SU-DHL-6 (cell line): Measurements from ENCODE around the gene HS6ST1.

Experiments
- H2AFZ ChIP-seq: fragments of 200-600 bp; sonication (generic); 2 replicates; pipeline ENCODE4 v1.6.1; 2014; ENCODE audit warnings: low read depth, mild to moderate bottlenecking, moderate library complexity, mixed read lengths, antibody characterized with exemption, low read length; ENCODE audit not compliant: severe bottlenecking
- H3F3A ChIP-seq: fragments of 200-600 bp; shearing (Covaris generic); 2 replicates; pipeline ENCODE4 v1.6.0; 2016; ENCODE audit warnings: antibody characterized with exemption, mild to moderate bottlenecking; ENCODE audit not compliant: insufficient read depth
- H3K27ac ChIP-seq: fragments of 200-600 bp; sonication (generic); 2 replicates; pipeline ENCODE4 v1.5.1; 2016; ENCODE audit warnings: low read depth, mild to moderate bottlenecking, low read length, moderate library complexity, mixed read lengths
- H3K27me3 ChIP-seq: fragments of 200-600 bp; sonication (generic), shearing (Covaris generic); 2 replicates; pipeline ENCODE4 v1.6.0; 2014; ENCODE audit warnings: mild to moderate bottlenecking, low read length
- H3K36me3 ChIP-seq: fragments of 200-600 bp; sonication (generic); 2 replicates; pipeline ENCODE4 v1.6.1; 2014; ENCODE audit warnings: mild to moderate bottlenecking, low read length, mixed read lengths
- H3K4me2 ChIP-seq: fragments of 300-600, 200-600 bp; shearing (Covaris generic), sonication (generic); 2 replicates; pipeline ENCODE4 v1.6.0; 2014; ENCODE audit warnings: low read length, low read depth, mild to moderate bottlenecking; ENCODE audit not compliant: poor library complexity, severe bottlenecking
- H3K4me3 ChIP-seq: fragments of 200-600 bp; sonication (generic); 2 replicates; pipeline ENCODE4 v1.5.1; 2014; ENCODE audit warnings: antibody characterized with exemption, low read length, mild to moderate bottlenecking, mixed read lengths; ENCODE audit not compliant: insufficient read depth, poor library complexity, severe bottlenecking
- H3K79me2 ChIP-seq: fragments of 200-600 bp; sonication (generic); 2 replicates; pipeline ENCODE4 v1.6.1; 2014; ENCODE audit warnings: mild to moderate bottlenecking, low read length, moderate library complexity; ENCODE audit not compliant: insufficient read depth
- H3K9ac ChIP-seq: fragments of 200-600 bp; sonication (generic); 2 replicates; pipeline ENCODE4 v1.7.0; 2014; ENCODE audit warnings: mild to moderate bottlenecking, low read length
- H3K9me2 ChIP-seq: fragments of 200-600 bp; sonication (generic); replicated peaks from 2 replicates; pipeline ENCODE4 v1.6.1; 2014; ENCODE audit warnings: low read length; ENCODE audit not compliant: insufficient read depth
- H3K9me3 ChIP-seq: fragments of 200-600 bp; sonication (generic); 2 replicates; pipeline ENCODE4 v1.6.1; 2014; ENCODE audit warnings: low read length, mixed read lengths; ENCODE audit not compliant: insufficient read depth
- H4K20me1 ChIP-seq: fragments of 200-600 bp; sonication (generic); 2 replicates; pipeline ENCODE4 v1.6.1; 2014; ENCODE audit warnings: low read depth, mild to moderate bottlenecking, antibody characterized with exemption, low read length, moderate library complexity, mixed read lengths
- CTCF ChIP-seq: fragments of 200-600 bp; sonication (generic); IDR thresholded peaks from one replicate; pipeline ENCODE4 v1.5.1; 2017; ENCODE audit warnings: antibody characterized with exemption, mild to moderate bottlenecking, low read length, moderate library complexity; ENCODE audit not compliant: insufficient read depth, poor library complexity, severe bottlenecking
- EZH2phosphoT487 ChIP-seq: fragments of 200-600 bp; sonication (generic), shearing (Covaris generic); conservative IDR thresholded peaks from 2 replicates; pipeline ENCODE4 v1.6.1; 2018; ENCODE audit warnings: mild to moderate bottlenecking, antibody characterized with exemption, low read length, moderate library complexity, mixed read lengths

The HS6ST1 gene

GRCh38 chr2:128261245-128262128 is 57.2 kb downstream of the HS6ST1 start:
- H3K4me3 ChIP-seq, result no peak overlapping the region
- H3K9me2 ChIP-seq, result no peaks in the 10 kb centered on the region
- no peaks in the 10 kb centered on the region for H3K36me3 ChIP-seq
- H2AFZ ChIP-seq, result no peak overlapping the region
- H3K27me3 ChIP-seq, result no peaks in the 10 kb centered on the region
- no peak overlapping the region for H3K27ac ChIP-seq
- no peak for TF ChIP-seq CTCF
- TF ChIP-seq EZH2phosphoT487, result no peak
- no peak overlapping the region for H3K9ac ChIP-seq
- H4K20me1 ChIP-seq, result no peaks in the 10 kb centered on the region
- no peaks in the 10 kb centered on the region for H3F3A ChIP-seq
- H3K4me2 ChIP-seq, result no peak overlapping the region
- H3K79me2 ChIP-seq, result no peaks in the 10 kb centered on the region
- H3K9me3 ChIP-seq, result no peaks in the 10 kb centered on the region

- Histone ChIP-seq H2AFZ (no peak overlapping the region), H3K9me3 (no peaks in the 10 kb centered on the region), H3K27me3 (no peaks in the 10 kb centered on the region), H3K36me3 (no peaks in the 10 kb centered on the region), H3K4me2 (no peak overlapping the region), H3K9ac (no peak overlapping the region), H3K27ac (no peak overlapping the region), H4K20me1 (no peaks in the 10 kb centered on the region), H3K9me2 (no peaks in the 10 kb centered on the region), H3F3A (no peaks in the 10 kb centered on the region), H3K79me2 (no peaks in the 10 kb centered on the region), H3K4me3 (no peak overlapping the region)
- TF ChIP-seq EZH2phosphoT487 (no peak), CTCF (no peak)
Observed at GRCh38 chr2:128260239-128261138, 58.2 kb downstream of the HS6ST1 start.

- Histone ChIP-seq H3K9me2 (no peaks in the 10 kb centered on the region), H4K20me1 (no peaks in the 10 kb centered on the region), H3K4me2 (no peak overlapping the region), H3F3A (no peaks in the 10 kb centered on the region), H2AFZ (no peak overlapping the region), H3K36me3 (no peaks in the 10 kb centered on the region), H3K9me3 (no peaks in the 10 kb centered on the region), H3K27me3 (no peaks in the 10 kb centered on the region), H3K27ac (no peak overlapping the region), H3K9ac (no peak overlapping the region), H3K79me2 (no peaks in the 10 kb centered on the region), H3K4me3 (no peak overlapping the region)
- TF ChIP-seq CTCF (no peak), EZH2phosphoT487 (no peak)
Observed at GRCh38 chr2:128259585-128259984, 59.1 kb downstream of the HS6ST1 start.
